GOT3 (cell line): ENCODE results near the gene LONP2.

Experiments used
- DNase-seq: peaks from one replicate; lab custom pipeline; 2025; ENCODE audit warnings: mixed read lengths; lab: John Stamatoyannopoulos, UW

Gene LONP2

GRCh38 chr16:48244080-48244862 is at the start of gene LONP2:
Gene LONP2 (plus strand): TSS chr16:48244300. CDS start chr16:48244389, 89 bp downstream.
- peak; percentile 70 for DNase-seq

GRCh38 chr16:48194828-48195556 is 49.1 kb upstream of the LONP2 start:
- no peak for DNase-seq

- no peak for DNase-seq
These were observed 46.8 kb upstream of the LONP2 start for GRCh38 chr16:48197294-48197693.

GRCh38 chr16:48201515-48202201 is 42.4 kb upstream of the LONP2 start:
- no peak for DNase-seq

GRCh38 chr16:48203974-48204824 is 39.9 kb upstream of the LONP2 start:
- no peak for DNase-seq

GRCh38 chr16:48204825-48205151 is 39.3 kb upstream of the LONP2 start:
- no peak for DNase-seq

- no peak for DNase-seq
These were observed 37.4 kb upstream of the LONP2 start for GRCh38 chr16:48206594-48207242.

- DNase-seq, result no peak
These were observed 33.4 kb upstream of the LONP2 start for GRCh38 chr16:48210747-48211146.

GRCh38 chr16:48212033-48212432 is 32.1 kb upstream of the LONP2 start:
- DNase-seq, result no peak

- no peak for DNase-seq
These were observed 28.4 kb upstream of the LONP2 start for GRCh38 chr16:48215738-48216137.

- no peak for DNase-seq
These were observed 26.4 kb upstream of the LONP2 start for GRCh38 chr16:48217708-48218107.

- DNase-seq, result no peak
These were observed 25.6 kb upstream of the LONP2 start for GRCh38 chr16:48218473-48218872.

- DNase-seq, result no peak
These were observed 23.2 kb upstream of the LONP2 start for GRCh38 chr16:48220891-48221290.

GRCh38 chr16:48223490-48223889 is 20.6 kb upstream of the LONP2 start:
- no peak for DNase-seq

GRCh38 chr16:48225456-48225855 is 18.6 kb upstream of the LONP2 start:
- DNase-seq, result no peak

- DNase-seq, result no peak
These were observed 12.2 kb upstream of the LONP2 start for GRCh38 chr16:48231727-48232492.

GRCh38 chr16:48232493-48233040 is 11.5 kb upstream of the LONP2 start:
- DNase-seq, result no peak

GRCh38 chr16:48234630-48235029 is 9.5 kb upstream of the LONP2 start:
- no peak for DNase-seq

GRCh38 chr16:48235058-48235555 is 9.0 kb upstream of the LONP2 start:
- no peak for DNase-seq

- no peak for DNase-seq
These were observed 8.5 kb upstream of the LONP2 start for GRCh38 chr16:48235556-48236136.
